Stomach (tissue), 9 donors: ENCODE measurements around the gene CTAGE9. TPM values are rescaled to one million over a fixed set of nuclear protein-coding genes. Genes with fewer than 3 reads are reported as not detected.

Experiments used
- DNase-seq, 2 donors: peaks; one replicate each; pipeline versions ENCODE4 v3.0.0 to v3.0.0-alpha.2; 2013 to 2019
- H3K27ac ChIP-seq, 5 donors: fragments of 200-600 bp in 4 of 5; sonication (generic) in 4 of 5; one replicate each; pipeline ENCODE4 v1.5.1; 2013 to 2019; ENCODE audit warnings: mild to moderate bottlenecking in 1 of 5, moderate library complexity in 1 of 5
- H3K27me3 ChIP-seq, 3 donors: fragments of 200-600 bp; sonication (generic); one replicate each; pipeline ENCODE4 v1.5.1; 2017 to 2019; ENCODE audit warnings: mixed run types in 1 of 3
- H3K36me3 ChIP-seq, 4 donors: fragments of 200-600 bp; sonication (generic); 1 replicate in 3 of 4; 2 replicates in 1 of 4; pipeline ENCODE4 v1.5.1; 2016 to 2019
- H3K4me1 ChIP-seq, 4 donors: fragments of 200-600 bp; sonication (generic); one replicate each; pipeline ENCODE4 v1.5.1; 2016 to 2019
- H3K4me3 ChIP-seq, 4 donors: fragments of 200-600 bp; sonication (generic) in 3 of 4; one replicate each; pipeline ENCODE4 v1.5.1; 2016 to 2019; ENCODE audit warnings: mild to moderate bottlenecking in 1 of 4
- H3K9me3 ChIP-seq, 4 donors: fragments of 200-600 bp; sonication (generic); one replicate each; pipeline ENCODE4 v1.5.1; 2016 to 2019
- CTCF ChIP-seq, 7 experiments: fragments of 450-650 bp in 4 of 7; fragments of 200-600 bp in 3 of 7; sonication (generic) in 3 of 7; IDR thresholded peaks; one replicate each; pipeline ENCODE4 v1.5.1; 2016 to 2019; ENCODE audit warnings: antibody characterized with exemption in 7 of 7, control low read depth in 2 of 7, mild to moderate bottlenecking in 1 of 7
- EP300 ChIP-seq: sonication (generic); formaldehyde crosslinking; IDR thresholded peaks from one replicate; pipeline ENCODE4 v1.6.1; 2017; ENCODE audit warnings: antibody characterized with exemption
- POLR2A ChIP-seq, 4 donors: fragments of 450-650 bp; IDR thresholded peaks; one replicate each; pipeline ENCODE4 v1.6.1; 2016; ENCODE audit warnings: antibody characterized with exemption in 4 of 4, control low read depth in 2 of 4, mild to moderate bottlenecking in 1 of 4, moderate library complexity in 1 of 4
- POLR2AphosphoS5 ChIP-seq, 3 donors: sonication (generic); formaldehyde crosslinking; IDR thresholded peaks; one replicate each; pipeline ENCODE4 v1.6.1; 2016; ENCODE audit warnings: antibody characterized with exemption in 3 of 3
- WGBS, 5 donors: extraction: QIAGEN DNeasy Blood & Tissue Kit in 3 of 5; methylation state at CpG; one replicate each; pipeline versions ENCODE4 v1.1.5 to v1.1.7; 2013 to 2018; 5-methylcytosine and 5-hydroxymethylcytosine counted together
- intact Hi-C: fragments of 100-400 bp; cut with DNase I; formaldehyde crosslinking; loops from one replicate; pipeline ENCODE4 v1.15.1; 2023; ENCODE audit warnings: low total_unique reads
- polyA plus RNA-seq, 3 donors: library from polyadenylated mRNA; stranded (reverse); fragments of 200-250 nt; gene quantifications; one replicate each; pipeline ENCODE4 v1.2.3, GENCODE V29; 2013
- total RNA-seq, 5 donors: library from RNA; depleted of rRNA; stranded (reverse); fragments of >200 nt; gene quantifications; one replicate each; pipeline versions ENCODE4 v1.1.0 to v1.2.3, GENCODE V29; 2014 to 2016
- donor health status: healthy with polysubstance abuse.
- donor health status: Bipolar disorder and iron deficiency.
- donor health status: healthy.

The CTAGE9 gene
- total and polyA plus RNA-seq, 8 donors = 6.2 TPM; not detected in 7

DNA sequence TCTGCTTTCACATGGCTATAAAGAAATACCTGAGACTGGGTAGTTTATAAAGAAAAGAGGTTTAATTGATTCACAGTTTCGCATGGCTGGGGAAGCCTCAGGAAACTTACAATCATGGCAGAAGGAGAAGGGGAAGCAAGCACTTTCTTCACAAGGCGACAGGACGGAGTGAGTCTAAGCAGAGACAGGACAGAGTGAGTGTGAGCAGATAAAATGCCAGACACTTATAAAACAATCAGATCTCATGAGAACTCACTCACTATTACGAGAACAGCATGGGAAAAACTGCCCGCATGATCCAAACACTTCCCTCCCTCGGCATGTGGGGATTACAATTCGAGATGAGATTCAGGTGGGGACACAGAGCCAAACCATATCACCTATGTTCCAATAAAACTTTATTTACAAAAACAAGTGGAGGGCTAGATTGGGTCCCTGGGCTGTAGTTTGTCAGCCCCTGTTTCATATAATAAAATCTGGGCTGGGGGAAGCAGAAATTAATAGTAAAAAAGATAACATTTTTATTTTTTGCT lies 37.1 kb upstream of the CTAGE9 start:
- Histone ChIP-seq H3K27ac (no peak overlapping the region), H3K36me3 (no peaks in the 10 kb centered on the region), H3K4me1 (peaks cover 0 to 6% (median 0%) of the 10 kb centered on the region in 4 donors), H3K9me3 (no peaks in the 10 kb centered on the region), H3K27me3 (no peaks in the 10 kb centered on the region), H3K4me3 (no peak overlapping the region)
- DNase-seq = no peak
- intact Hi-C loops = no loop called here
- TF ChIP-seq POLR2AphosphoS5 (IDR thresholded peaks at IDR 0.05) (no peak), EP300 (no peak), CTCF (IDR thresholded peaks at IDR 0.05) (no peak), POLR2A (IDR thresholded peaks at IDR 0.05) (no peak)
- 84 to 94% (median 86%) methylated on average over 7 of the region's 7 CpGs for WGBS, 5 donors

- TF ChIP-seq POLR2A (IDR thresholded peaks at IDR 0.05) (no peak), POLR2AphosphoS5 (IDR thresholded peaks at IDR 0.05) (no peak), CTCF (IDR thresholded peaks at IDR 0.05) (no peak), EP300 (no peak)
- Histone ChIP-seq H3K9me3 (no peaks in the 10 kb centered on the region), H3K27me3 (no peaks in the 10 kb centered on the region), H3K36me3 (no peaks in the 10 kb centered on the region), H3K27ac (no peak overlapping the region), H3K4me3 (no peak overlapping the region), H3K4me1 (peaks cover 0 to 6% (median 0%) of the 10 kb centered on the region in 4 donors)
- WGBS, 5 donors = 81 to 93% (median 90%) methylated on average over 5 of the region's 5 CpGs
- no peak for DNase-seq
- intact Hi-C loops = no loop called here
Observed at GRCh38 chr6:131745476-131745875, 34.7 kb upstream of the CTAGE9 start.

- H3K9me3 ChIP-seq = no peaks in the 10 kb centered on the region
- no peak overlapping the region for H3K4me3 ChIP-seq
- intact Hi-C loops = no loop called here
- H3K27ac ChIP-seq = no peak overlapping the region
- no peaks in the 10 kb centered on the region for H3K36me3 ChIP-seq
- no peak for TF ChIP-seq POLR2AphosphoS5 (IDR thresholded peaks at IDR 0.05)
- TF ChIP-seq POLR2A (IDR thresholded peaks at IDR 0.05) = no peak
- H3K4me1 ChIP-seq = peaks cover 0 to 6% (median 0%) of the 10 kb centered on the region in 4 donors
- no peak for DNase-seq
- 29 to 52% (median 43%) methylated on average over 6 of the region's 6 CpGs for WGBS, 5 donors
- no peaks in the 10 kb centered on the region for H3K27me3 ChIP-seq
Observed at GRCh38 chr6:131744432-131745287, 33.8 kb upstream of the CTAGE9 start.

- H3K27ac ChIP-seq = no peak overlapping the region
- WGBS, 5 donors = 56 to 72% (median 68%) methylated on average over 3 of the region's 3 CpGs
- intact Hi-C loops = no loop called here
- TF ChIP-seq EP300 = no peak
- TF ChIP-seq POLR2AphosphoS5 (IDR thresholded peaks at IDR 0.05) = no peak
- TF ChIP-seq POLR2A (IDR thresholded peaks at IDR 0.05) = no peak
- TF ChIP-seq CTCF (IDR thresholded peaks at IDR 0.05) = no peak
- peaks cover 0 to 6% (median 0%) of the 10 kb centered on the region in 4 donors for H3K4me1 ChIP-seq
- DNase-seq = no peak
- no peaks in the 10 kb centered on the region for H3K27me3 ChIP-seq
- no peaks in the 10 kb centered on the region for H3K36me3 ChIP-seq
- no peak overlapping the region for H3K4me3 ChIP-seq
- H3K9me3 ChIP-seq = no peaks in the 10 kb centered on the region
Observed at GRCh38 chr6:131741688-131742393, 31.0 kb upstream of the CTAGE9 start.
